CD8-positive, alpha-beta memory T cell (primary cell): ENCODE results near the gene TBX5. TPM values are rescaled to one million over a fixed set of nuclear protein-coding genes. Genes with fewer than 3 reads are reported as not detected.

ENCODE experiments used
- CTCF ChIA-PET: fragments of 350-600 bp; sonication (Branson Sonifier 250); formaldehyde crosslinking; loops from one replicate; lab custom pipeline; 2021; ENCODE audit warnings: antibody characterized with exemption; lab: Charles Lee
- POLR2A ChIA-PET: fragments of 350-600 bp; sonication (Branson Sonifier 250); formaldehyde crosslinking; loops from one replicate; lab custom pipeline; 2021; ENCODE audit warnings: antibody characterized with exemption; lab: Charles Lee
- DNase-seq, 5 donors: peaks; one replicate each; pipeline versions ENCODE4 v3.0.0 to v3.0.0-alpha.2; 2020 to 2022; ENCODE audit warnings: mixed read lengths in 1 of 5
- H3K27ac ChIP-seq: one replicate; pipeline ENCODE4 v1.7.0; 2013; ENCODE audit warnings: low read depth, mild to moderate bottlenecking, low read length, moderate library complexity
- H3K27me3 ChIP-seq: 2 replicates; pipeline ENCODE4 v1.7.0; 2013; ENCODE audit warnings: low read length, mild to moderate bottlenecking; ENCODE audit not compliant: insufficient read depth, poor library complexity, severe bottlenecking
- H3K36me3 ChIP-seq: 2 replicates; pipeline ENCODE4 v1.7.0; 2013; ENCODE audit warnings: mild to moderate bottlenecking, low read length, moderate library complexity; ENCODE audit not compliant: insufficient read depth
- H3K4me1 ChIP-seq: 2 replicates; pipeline ENCODE4 v1.7.0; 2013; ENCODE audit warnings: mild to moderate bottlenecking, low read length, moderate library complexity; ENCODE audit not compliant: insufficient read depth
- H3K4me3 ChIP-seq: 2 replicates; pipeline ENCODE4 v1.7.0; 2013; ENCODE audit warnings: mild to moderate bottlenecking, low read length
- H3K9me3 ChIP-seq: 2 replicates; pipeline ENCODE4 v1.7.0; 2013; ENCODE audit warnings: mild to moderate bottlenecking, low read length
- H3K27ac Mint-ChIP-seq, 8 donors: one replicate each; pipeline ENCODE4 v1.8.0; 2020 to 2021; ENCODE audit warnings: mixed read lengths in 8 of 8, mild to moderate bottlenecking in 6 of 8, inconsistent platforms in 3 of 8, moderate library complexity in 3 of 8
- H3K27me3 Mint-ChIP-seq, 2 donors: one replicate each; pipeline ENCODE4 v1.8.0; 2020 to 2021; ENCODE audit warnings: mixed read lengths in 2 of 2, mild to moderate bottlenecking in 1 of 2, moderate library complexity in 1 of 2
- H3K36me3 Mint-ChIP-seq, 3 donors: one replicate each; pipeline ENCODE4 v1.8.0; 2020 to 2021; ENCODE audit warnings: mixed read lengths in 3 of 3, inconsistent platforms in 1 of 3, mild to moderate bottlenecking in 1 of 3
- H3K4me1 Mint-ChIP-seq, 3 donors: one replicate each; pipeline ENCODE4 v1.8.0; 2020 to 2021; ENCODE audit warnings: mixed read lengths in 3 of 3, inconsistent platforms in 1 of 3, mild to moderate bottlenecking in 1 of 3
- H3K4me3 Mint-ChIP-seq, 7 donors: one replicate each; pipeline ENCODE4 v1.8.0; 2020 to 2021; ENCODE audit warnings: mixed read lengths in 7 of 7, mild to moderate bottlenecking in 6 of 7, moderate library complexity in 4 of 7, inconsistent platforms in 2 of 7
- H3K9me3 Mint-ChIP-seq, 5 donors: one replicate each; pipeline ENCODE4 v1.8.0; 2020 to 2022; ENCODE audit warnings: mixed read lengths in 5 of 5, mild to moderate bottlenecking in 3 of 5, moderate library complexity in 2 of 5, inconsistent platforms in 1 of 5
- polyA plus RNA-seq: library from polyadenylated mRNA; unstranded; fragments of 300-500 nt; fragmentation: Illumina TruSeq; gene quantifications from one replicate; pipeline ENCODE4 v1.2.3, GENCODE V29; 2021
- total RNA-seq, 2 experiments: library from RNA; stranded (reverse); gene quantifications; one replicate each; pipeline ENCODE4 v1.2.3, GENCODE V29; 2021

The TBX5 gene
- total and polyA plus RNA-seq, 3 experiments from 2014 or later = not detected

DNA sequence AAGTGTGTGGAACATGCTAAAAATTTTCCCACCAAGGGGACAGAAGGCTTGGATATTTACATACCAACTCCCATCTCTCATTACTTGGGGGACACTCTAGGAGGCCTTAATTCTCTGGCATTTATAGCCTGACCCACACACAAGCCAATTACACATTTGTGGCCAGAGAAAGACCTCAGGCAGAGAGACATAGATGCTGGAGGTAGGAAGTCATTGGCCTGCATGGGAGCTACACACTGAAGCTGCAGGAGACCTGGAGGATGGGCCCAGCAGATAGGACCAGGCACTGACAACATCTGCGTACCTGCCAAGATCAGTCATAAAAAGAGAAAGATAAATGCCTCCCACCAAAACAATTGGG is 61.7 kb downstream of the TBX5 start:
- no peak for DNase-seq
- Mint-ChIP-seq H3K4me1 (no peaks in the 10 kb centered on the region), H3K27ac (no peak overlapping the region), H3K27me3 (peaks cover 0 to 2% of the 10 kb centered on the region in 2 donors), H3K9me3 (peaks cover 0 to 8% (median 2%) of the 10 kb centered on the region in 5 donors), H3K36me3 (no peaks in the 10 kb centered on the region), H3K4me3 (no peak overlapping the region)
- Histone ChIP-seq H3K36me3 (no peaks in the 10 kb centered on the region), H3K4me3 (no peak overlapping the region), H3K9me3 (no peaks in the 10 kb centered on the region), H3K27ac (no peak overlapping the region), H3K27me3 (no peaks in the 10 kb centered on the region), H3K4me1 (no peaks in the 10 kb centered on the region)
- POLR2A ChIA-PET = no interaction called here
- CTCF ChIA-PET = no interaction called here

- Mint-ChIP-seq H3K9me3 (peaks cover 0 to 8% (median 2%) of the 10 kb centered on the region in 5 donors), H3K4me1 (no peaks in the 10 kb centered on the region), H3K36me3 (no peaks in the 10 kb centered on the region), H3K4me3 (no peak overlapping the region), H3K27me3 (peaks cover 0 to 2% of the 10 kb centered on the region in 2 donors), H3K27ac (no peak overlapping the region)
- Histone ChIP-seq H3K27me3 (no peaks in the 10 kb centered on the region), H3K27ac (no peak overlapping the region), H3K4me1 (no peaks in the 10 kb centered on the region), H3K4me3 (no peak overlapping the region), H3K36me3 (no peaks in the 10 kb centered on the region), H3K9me3 (no peaks in the 10 kb centered on the region)
- ChIA-PET POLR2A (no interaction called here), CTCF (no interaction called here)
- no peak for DNase-seq
These were observed 62.2 kb downstream of the TBX5 start for GRCh38 chr12:114343585-114344302.

- Mint-ChIP-seq H3K4me1 (no peaks in the 10 kb centered on the region), H3K36me3 (no peaks in the 10 kb centered on the region), H3K4me3 (no peak overlapping the region), H3K27me3 (peaks cover 0 to 2% of the 10 kb centered on the region in 2 donors), H3K27ac (no peak overlapping the region), H3K9me3 (peaks cover 0 to 8% (median 3%) of the 10 kb centered on the region in 5 donors)
- H3K4me1 ChIP-seq = no peaks in the 10 kb centered on the region
- H3K4me3 ChIP-seq = no peak overlapping the region
- no peaks in the 10 kb centered on the region for H3K27me3 ChIP-seq
- no peaks in the 10 kb centered on the region for H3K36me3 ChIP-seq
- ChIA-PET CTCF (no interaction called here), POLR2A (no interaction called here)
- DNase-seq = no peak
- H3K9me3 ChIP-seq = no peaks in the 10 kb centered on the region
- H3K27ac ChIP-seq = no peak overlapping the region
These were observed 63.3 kb downstream of the TBX5 start for GRCh38 chr12:114342656-114343055.

GRCh38 chr12:114341635-114342034 is 64.3 kb downstream of the TBX5 start:
- Histone ChIP-seq H3K9me3 (no peaks in the 10 kb centered on the region), H3K27me3 (no peaks in the 10 kb centered on the region), H3K4me3 (no peak overlapping the region), H3K36me3 (no peaks in the 10 kb centered on the region), H3K4me1 (no peaks in the 10 kb centered on the region), H3K27ac (no peak overlapping the region)
- Mint-ChIP-seq H3K36me3 (no peaks in the 10 kb centered on the region), H3K27ac (no peak overlapping the region), H3K4me1 (no peaks in the 10 kb centered on the region), H3K27me3 (peaks cover 2 to 3% of the 10 kb centered on the region in 2 donors), H3K9me3 (peaks cover 0 to 6% (median 3%) of the 10 kb centered on the region in 5 donors), H3K4me3 (no peak overlapping the region)
- POLR2A ChIA-PET = no interaction called here
- DNase-seq = no peak
- CTCF ChIA-PET = no interaction called here

GRCh38 chr12:114340231-114340630 is 65.7 kb downstream of the TBX5 start:
- no peaks in the 10 kb centered on the region for H3K4me1 ChIP-seq
- no peaks in the 10 kb centered on the region for H3K36me3 Mint-ChIP-seq
- no peaks in the 10 kb centered on the region for H3K27me3 ChIP-seq
- ChIA-PET POLR2A (no interaction called here), CTCF (no interaction called here)
- no peak overlapping the region for H3K27ac Mint-ChIP-seq
- H3K9me3 ChIP-seq = no peaks in the 10 kb centered on the region
- H3K4me3 ChIP-seq = no peak overlapping the region
- H3K36me3 ChIP-seq = no peaks in the 10 kb centered on the region
- H3K4me3 Mint-ChIP-seq = no peak overlapping the region
- H3K4me1 Mint-ChIP-seq = no peaks in the 10 kb centered on the region
- H3K27ac ChIP-seq = no peak overlapping the region
- no peak for DNase-seq
- peaks cover 4% of the 10 kb centered on the region in 2 donors for H3K27me3 Mint-ChIP-seq
- H3K9me3 Mint-ChIP-seq = peaks cover 0 to 7% (median 3%) of the 10 kb centered on the region in 5 donors

DNA sequence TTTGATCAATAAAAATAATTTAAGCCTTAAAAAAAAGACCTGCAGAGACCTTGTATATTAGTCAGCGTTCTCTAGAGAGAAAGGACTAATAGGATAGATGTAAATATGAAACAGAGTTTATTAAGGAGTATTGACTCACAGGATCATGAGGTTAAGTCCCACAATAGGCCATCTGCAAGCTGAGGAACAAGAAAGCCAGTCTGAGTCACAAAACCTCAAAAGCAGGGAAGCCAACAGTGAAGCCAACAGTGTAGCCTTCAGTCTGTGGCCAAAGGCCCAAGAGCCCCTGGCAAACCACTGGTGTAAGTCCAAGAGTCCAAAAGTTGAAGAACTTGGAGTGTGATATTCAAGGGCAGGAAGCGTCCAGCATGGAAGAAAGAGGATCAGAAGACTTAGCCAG is 66.3 kb downstream of the TBX5 start:
- Histone ChIP-seq H3K27ac (no peak overlapping the region), H3K27me3 (no peaks in the 10 kb centered on the region), H3K4me3 (no peak overlapping the region), H3K4me1 (no peaks in the 10 kb centered on the region), H3K36me3 (no peaks in the 10 kb centered on the region), H3K9me3 (no peaks in the 10 kb centered on the region)
- ChIA-PET CTCF (no interaction called here), POLR2A (no interaction called here)
- no peak overlapping the region for H3K4me3 Mint-ChIP-seq
- DNase-seq = no peak
- H3K4me1 Mint-ChIP-seq = no peaks in the 10 kb centered on the region
- H3K36me3 Mint-ChIP-seq = no peaks in the 10 kb centered on the region
- peaks cover 4 to 5% of the 10 kb centered on the region in 2 donors for H3K27me3 Mint-ChIP-seq
- no peak overlapping the region for H3K27ac Mint-ChIP-seq
- peaks cover 2 to 9% (median 3%) of the 10 kb centered on the region in 5 donors for H3K9me3 Mint-ChIP-seq

DNA sequence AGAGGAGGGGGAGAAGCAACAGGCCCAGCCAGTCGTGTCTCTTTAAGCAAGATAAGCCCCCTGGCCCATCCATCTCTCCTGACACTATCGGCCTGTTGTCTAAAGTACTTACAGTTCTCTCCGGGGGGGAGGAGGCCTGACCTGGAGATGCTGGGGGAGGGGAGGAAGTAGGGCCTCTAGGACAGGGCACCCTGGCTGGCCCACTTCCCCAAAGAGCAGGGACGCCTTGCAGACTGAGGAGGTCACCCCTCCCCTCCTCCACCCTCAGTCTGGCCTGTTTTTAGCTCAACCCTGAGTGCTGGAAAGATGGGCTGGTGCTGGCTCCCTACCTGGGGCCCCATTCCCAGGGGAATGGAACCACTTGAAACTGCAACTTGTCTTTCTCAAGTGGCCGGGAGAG is 70.3 kb downstream of the TBX5 start:
- Histone ChIP-seq H3K4me1 (no peaks in the 10 kb centered on the region), H3K27me3 (no peaks in the 10 kb centered on the region), H3K27ac (no peak overlapping the region), H3K36me3 (no peaks in the 10 kb centered on the region), H3K9me3 (no peaks in the 10 kb centered on the region), H3K4me3 (no peak overlapping the region)
- Mint-ChIP-seq H3K9me3 (peaks cover 2 to 10% (median 4%) of the 10 kb centered on the region in 5 donors), H3K4me3 (no peak overlapping the region), H3K36me3 (peaks cover 0 to 3% (median 0%) of the 10 kb centered on the region in 3 donors), H3K27ac (no peak overlapping the region), H3K4me1 (no peaks in the 10 kb centered on the region), H3K27me3 (peaks cover 4 to 7% of the 10 kb centered on the region in 2 donors)
- CTCF ChIA-PET = no interaction called here
- DNase-seq = no peak
- POLR2A ChIA-PET = no interaction called here

- Histone ChIP-seq H3K27me3 (no peaks in the 10 kb centered on the region), H3K9me3 (no peaks in the 10 kb centered on the region), H3K4me3 (no peak overlapping the region), H3K4me1 (no peaks in the 10 kb centered on the region), H3K27ac (no peak overlapping the region), H3K36me3 (no peaks in the 10 kb centered on the region)
- POLR2A ChIA-PET = no interaction called here
- Mint-ChIP-seq H3K27me3 (peaks cover 4 to 7% of the 10 kb centered on the region in 2 donors), H3K36me3 (peaks cover 0 to 4% (median 0%) of the 10 kb centered on the region in 3 donors), H3K4me3 (no peak overlapping the region), H3K9me3 (peaks cover 3 to 20% (median 4%) of the 10 kb centered on the region in 5 donors), H3K4me1 (no peaks in the 10 kb centered on the region), H3K27ac (no peak overlapping the region)
- DNase-seq = no peak
- CTCF ChIA-PET = no interaction called here
These were observed 71.5 kb downstream of the TBX5 start for GRCh38 chr12:114334395-114334794.
